ENCODE data around the gene ACAP1.

Gene ACAP1

GRCh38 chr17:7311110-7311705 lies 25.1 kb upstream of the ACAP1 start:
- DNase-seq: no peak

DNA sequence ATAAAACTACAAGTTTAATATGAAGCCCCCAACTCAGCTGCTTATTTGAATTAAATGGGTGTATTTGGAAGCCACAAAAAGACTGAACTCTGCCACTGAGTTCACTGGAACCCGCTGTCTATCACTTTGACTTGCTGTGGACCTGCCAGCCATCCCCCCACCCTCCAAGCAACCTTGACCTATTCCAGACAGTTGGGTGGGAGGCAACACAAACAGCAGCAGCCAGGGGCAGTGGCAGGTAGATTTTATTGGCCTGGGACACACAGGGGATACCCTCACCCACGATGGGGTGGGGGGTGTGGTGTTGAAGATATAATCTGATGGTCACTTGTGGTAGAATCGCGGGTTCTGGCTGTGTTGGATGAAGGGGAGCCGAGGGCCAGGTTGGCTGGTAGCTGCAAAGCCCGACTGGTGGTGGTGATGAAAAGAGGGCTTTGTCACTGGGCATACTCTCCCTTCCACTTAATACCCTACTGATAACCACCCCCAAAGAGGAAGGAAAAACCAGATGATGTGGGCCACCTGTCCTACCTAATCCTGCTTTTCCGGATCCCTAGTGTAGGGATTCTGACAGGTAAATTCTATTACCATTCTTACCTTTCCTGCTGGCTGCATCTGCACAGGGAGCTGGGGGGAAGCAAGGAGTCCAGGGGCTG lies 23.8 kb upstream of the ACAP1 start:
- DNase-seq: no peak

DNA sequence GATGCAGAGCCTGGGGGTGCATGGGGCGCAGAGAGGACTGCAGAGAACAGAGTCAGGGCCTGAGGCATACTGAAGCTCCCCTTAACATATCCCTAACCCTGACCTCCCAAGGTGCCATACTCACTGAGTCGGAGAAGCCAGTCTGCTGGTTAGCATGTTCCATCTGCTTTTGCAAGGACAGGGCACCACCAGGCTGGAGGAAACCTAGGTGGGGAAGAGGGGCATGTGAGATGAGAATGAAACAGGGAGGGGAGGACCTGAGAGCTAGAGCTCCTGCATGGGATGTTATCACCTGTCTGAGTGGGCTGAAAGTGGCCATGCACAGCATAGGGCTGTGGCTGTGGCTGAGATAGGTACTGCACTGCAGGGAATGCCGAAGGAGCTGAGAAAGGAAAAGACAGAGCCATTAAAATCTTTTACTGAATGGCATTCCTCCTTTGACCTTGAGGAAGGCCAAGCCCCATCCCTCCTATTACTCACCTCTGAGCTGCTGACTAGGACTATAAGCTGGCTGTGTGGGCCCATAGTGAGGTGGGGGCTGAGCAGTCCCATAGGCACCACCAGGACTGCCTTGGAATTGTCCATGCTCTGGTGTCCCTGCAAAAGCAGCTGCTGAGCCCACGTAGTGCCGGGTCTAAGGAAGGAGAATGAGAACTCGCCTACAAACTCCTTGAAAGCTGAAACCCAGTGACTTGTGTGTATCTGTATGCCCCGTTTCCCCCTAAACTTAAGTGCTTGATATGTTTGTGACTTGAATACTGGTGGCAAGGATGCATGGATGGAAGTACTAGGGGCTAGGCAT lies 23.0 kb upstream of the ACAP1 start:
- DNase-seq: no peak

DNA sequence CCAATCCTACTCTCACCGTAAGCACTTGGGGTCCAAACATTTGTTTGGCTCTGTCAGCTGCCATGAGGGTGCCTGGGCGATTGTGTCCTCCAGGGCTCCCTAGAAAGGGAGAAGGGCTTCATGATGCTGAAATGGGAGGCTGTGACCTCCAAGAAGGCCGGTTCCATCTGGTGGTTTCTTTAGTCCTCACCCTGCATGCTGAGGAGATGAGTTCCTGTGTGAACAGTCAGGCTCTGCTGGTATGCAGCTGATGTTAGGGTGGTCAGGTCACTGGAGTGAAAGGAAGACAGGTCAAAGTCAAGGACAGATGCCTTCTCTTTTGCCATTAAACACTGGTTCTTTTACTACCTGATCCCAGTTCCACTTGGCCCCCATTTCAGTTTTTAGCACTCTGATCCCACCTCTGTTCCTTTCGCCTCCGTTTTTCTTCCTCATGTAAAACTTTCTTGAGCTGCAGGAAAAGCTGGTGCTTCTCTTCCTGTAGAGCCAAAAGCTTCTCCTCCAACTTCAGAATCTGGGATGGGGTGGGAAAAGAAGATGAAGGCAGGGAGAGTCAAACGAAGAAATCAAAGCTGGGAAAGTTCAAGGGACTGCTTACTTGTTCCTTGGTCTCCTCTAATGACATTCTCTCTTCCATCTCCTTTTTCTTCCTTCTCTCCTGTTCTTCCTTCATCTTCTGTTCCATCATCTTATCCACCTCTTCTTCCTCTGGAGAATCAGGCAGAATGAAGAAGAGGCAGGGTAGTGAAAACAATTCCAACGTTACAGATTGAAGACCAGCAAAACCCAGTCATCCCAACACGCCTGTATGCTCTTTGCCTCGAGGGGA lies 22.2 kb upstream of the ACAP1 start:
- DNase-seq: no peak

GRCh38 chr17:7314719-7315569 lies 21.4 kb upstream of the ACAP1 start, which contains the start of gene GPS2:
Gene GPS2, minus strand, starts transcription at chr17:7315360. Its CDS starts 308 bp downstream, at chr17:7315052.
- peak; percentile 87 for DNase-seq

GRCh38 chr17:7315570-7316235 lies 20.6 kb upstream of the ACAP1 start:
- no peak for DNase-seq

DNA sequence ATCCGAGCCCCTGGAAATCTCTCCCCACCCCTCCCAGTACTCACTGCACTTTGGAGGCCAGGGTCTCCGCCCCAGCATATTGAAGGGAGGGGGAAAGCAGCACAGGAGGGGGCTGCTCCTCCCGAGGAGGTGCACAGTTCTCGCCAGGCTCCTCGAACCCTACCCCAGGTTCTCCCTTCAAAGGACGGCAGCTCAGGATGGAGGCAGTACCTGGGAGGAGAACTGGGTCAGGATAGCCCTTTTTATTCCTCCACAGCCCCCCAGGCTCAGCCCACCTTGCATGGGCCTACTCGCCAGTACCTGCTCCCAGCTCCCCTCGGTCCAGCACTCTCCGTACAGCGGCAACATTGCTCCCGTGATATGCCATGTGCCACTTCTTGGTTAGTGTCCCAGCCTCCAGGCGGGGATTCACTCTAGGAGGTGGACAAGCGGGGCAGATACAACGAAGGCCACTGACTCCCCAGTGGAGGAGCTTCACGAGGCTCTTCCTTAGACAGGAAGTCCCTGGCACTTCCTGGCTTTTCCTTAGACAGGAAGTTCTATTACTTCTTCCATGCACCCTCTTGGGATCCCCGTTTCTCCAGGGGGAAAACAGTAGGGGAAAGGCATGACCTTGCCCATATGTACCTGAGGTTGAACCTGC lies 19.0 kb upstream of the ACAP1 start:
- no peak for DNase-seq

DNA sequence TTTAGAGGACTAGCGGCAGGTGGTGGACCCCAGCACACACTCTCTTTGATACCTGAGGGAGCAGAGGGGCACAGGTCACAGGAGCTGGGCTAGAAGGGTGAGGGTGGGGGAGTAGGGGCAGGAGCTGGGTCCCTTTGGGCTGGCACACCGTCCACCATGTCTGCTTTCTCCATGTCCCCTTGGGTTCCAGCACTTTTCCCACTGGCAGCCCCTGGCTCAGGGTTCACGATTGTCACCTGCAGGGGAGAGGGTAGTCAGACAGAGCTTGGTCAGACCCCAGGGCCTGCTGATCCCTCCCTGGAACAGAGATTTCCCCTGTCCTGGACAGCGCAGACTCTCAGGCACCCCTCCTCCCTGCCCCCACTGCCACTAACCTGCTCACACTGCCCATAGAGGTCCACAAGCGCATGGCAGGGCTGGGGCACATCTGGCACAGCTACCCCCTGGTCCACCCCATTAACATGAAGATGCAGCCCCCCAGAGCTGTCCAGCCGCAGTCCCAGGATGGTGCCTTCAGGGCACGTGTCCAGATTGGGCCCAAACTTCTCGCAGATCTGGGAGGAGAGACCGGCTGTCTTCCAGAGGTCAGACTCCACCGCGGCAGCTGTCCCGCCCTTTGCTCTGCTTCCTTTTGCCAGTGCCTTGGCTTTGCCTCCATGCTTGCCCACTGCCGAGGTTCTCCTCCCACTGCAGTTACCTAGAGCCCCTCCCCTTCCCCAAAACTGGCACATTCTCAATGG lies 18.0 kb upstream of the ACAP1 start:
- DNase-seq: no peak

- DNase-seq: no peak
Measured at GRCh38 chr17:7321466-7321865, 14.9 kb upstream of the ACAP1 start.

DNA sequence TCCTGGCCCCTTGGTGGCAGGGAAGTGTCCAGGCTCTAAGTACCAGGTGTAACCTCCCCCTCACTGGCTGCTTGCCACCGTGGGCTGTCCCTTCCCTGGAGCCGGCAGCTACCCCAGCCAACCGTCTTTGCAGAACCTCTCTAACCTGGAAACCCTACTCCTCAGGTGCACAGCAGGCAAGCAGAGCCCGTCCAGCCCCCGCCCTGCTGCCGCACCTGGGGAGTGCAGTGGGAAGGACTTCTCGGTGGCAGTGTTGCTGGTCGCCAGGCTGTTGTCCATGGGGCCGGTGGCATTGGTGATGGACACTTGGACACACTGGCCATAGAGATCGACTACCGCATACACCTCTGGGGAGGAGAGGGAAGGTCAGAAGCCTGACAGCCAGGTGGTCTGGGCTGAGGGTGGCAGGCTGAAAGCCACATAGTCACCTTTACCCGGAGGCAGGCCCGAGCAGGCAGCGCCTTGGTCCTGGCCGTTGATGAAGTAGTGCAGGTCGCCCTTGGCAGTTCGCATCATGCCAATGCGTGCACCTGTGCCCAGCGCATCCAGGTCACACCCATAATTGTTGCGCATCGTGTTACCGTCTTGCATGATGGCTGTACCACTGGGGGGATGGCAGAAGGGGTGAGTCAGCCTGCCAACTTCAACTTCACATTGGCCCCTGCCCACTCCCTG lies 13.7 kb upstream of the ACAP1 start:
- DNase-seq: no peak

GRCh38 chr17:7323731-7324437 lies 12.4 kb upstream of the ACAP1 start:
- DNase-seq: no peak

DNA sequence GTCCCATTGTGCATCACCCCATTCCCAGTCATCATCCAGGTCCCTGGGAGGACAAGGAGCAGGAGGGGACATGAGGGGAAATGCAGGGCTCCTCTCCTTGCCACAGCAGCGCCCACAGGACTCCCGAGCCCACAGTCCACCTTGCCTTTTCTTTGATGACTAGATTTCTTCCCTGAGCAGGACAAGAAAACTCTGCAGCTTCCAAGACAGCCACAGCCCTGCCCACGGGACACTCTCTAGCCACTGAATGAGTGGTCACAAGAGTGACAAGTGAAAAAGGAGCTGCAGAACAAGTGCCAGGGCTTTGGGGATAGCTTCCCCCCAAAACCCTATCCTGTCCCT lies 11.9 kb upstream of the ACAP1 start:
- no peak for DNase-seq

GRCh38 chr17:7325031-7325528 lies 11.2 kb upstream of the ACAP1 start:
- DNase-seq: no peak

- DNase-seq: no peak
Measured at GRCh38 chr17:7326186-7326585, 10.1 kb upstream of the ACAP1 start.

DNA sequence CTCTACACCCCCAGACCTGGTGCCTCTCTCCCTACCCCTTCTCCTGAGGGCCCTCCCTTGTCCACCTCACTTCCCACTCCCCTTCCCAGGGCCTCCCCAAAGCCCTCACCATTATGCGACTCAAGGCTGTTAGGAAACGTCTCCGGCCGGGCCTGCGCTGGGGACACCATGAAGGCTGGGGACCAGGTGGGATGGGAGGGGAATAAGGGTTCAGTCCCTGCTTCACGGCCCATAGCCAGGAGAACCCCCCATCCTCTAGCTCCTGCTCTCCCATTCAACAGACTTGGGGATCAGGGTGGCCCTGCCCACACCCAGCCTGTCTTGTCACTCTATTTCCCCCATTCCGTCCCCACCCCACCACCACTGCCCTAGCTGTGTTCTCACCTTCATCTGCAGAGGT lies 9.3 kb upstream of the ACAP1 start:
- DNase-seq: no peak

DNA sequence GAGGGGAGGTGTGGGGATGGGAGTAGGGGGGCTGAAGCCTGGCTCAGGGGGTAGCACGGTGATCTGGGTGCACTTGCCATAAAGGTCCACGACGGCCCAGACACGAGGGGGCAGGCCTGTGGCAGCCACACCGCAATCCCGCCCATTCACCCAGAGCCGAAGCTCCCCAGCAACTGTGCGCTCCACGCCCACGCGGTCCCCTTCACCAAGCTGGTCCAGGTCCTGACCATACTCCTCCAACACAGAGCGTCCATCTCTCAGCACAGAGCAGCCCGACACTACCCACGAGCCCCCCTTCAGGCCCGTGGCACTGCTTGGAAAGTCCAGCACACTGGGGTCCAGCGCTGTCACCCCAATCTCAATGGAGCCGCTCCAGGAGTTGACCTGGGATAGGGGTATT lies 8.8 kb upstream of the ACAP1 start:
- no peak for DNase-seq

DNA sequence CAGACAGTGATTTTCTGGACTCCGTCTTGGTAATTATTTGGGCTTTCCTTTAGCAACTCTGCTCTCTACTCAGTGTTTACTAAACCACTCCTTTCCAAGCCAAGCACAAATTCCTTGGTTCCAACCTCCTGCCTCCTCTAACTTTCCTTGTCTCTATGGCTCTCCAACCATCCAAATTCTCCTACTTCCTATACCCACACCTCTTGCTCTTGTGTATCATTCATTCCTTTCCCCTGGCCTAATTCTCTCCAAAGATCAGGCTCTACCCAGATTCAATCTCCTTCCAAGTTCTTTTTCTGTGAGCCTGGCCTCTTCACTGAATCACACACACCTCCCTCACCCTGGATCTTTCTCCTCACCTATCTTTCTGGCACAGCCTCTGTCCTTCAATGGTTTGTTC lies 8.3 kb upstream of the ACAP1 start:
- no peak for DNase-seq

DNA sequence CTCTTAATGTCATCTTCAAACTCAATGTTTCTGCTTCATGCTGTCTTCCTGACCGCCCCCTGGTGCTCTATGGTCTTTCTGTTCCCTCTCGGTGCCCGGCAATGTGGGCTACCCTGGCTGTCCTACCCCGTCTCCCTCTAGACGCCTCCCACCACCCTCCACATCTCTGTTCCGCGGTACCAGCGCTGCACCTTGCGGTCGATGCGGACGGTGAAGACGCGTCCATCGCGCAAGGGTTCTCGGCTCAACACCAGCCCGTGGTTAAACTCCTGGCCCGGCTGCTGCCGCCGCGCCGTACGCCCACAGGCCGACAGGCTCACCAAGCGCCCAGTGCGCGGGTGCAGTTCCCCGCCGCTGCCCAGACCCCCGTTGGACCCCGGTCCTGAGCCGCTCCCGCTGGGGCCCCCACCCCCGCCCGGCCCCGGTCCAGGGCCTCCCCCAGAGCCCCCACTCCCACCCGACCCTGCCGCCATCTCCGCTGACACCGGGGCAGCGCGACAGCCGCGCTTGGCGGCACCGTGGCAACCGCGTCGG lies 7.4 kb upstream of the ACAP1 start, which contains the start of gene NEURL4:
Gene NEURL4, minus strand, starts transcription at position 496 of the 534 bp plus-strand sequence. Its CDS starts 23 bp downstream, at position 473.
- DNase-seq: no peak
